Spleen (tissue), 7 donors: ENCODE data around the gene PRDX5.

Experiments used
- CTCF ChIP-seq, 11 experiments: fragments of 200-600 bp in 7 of 11; fragments of 450-650 bp in 4 of 11; sonication (generic) in 4 of 11; IDR thresholded peaks in 8 of 11; conservative IDR thresholded peaks in 3 of 11; 1 replicate in 7 of 11; 2 replicates in 4 of 11; pipeline versions ENCODE4 v1.4.0 to v1.8.0; 2016 to 2021; ENCODE audit warnings: antibody characterized with exemption in 11 of 11, inconsistent platforms in 4 of 11, mild to moderate bottlenecking in 1 of 11
- POLR2AphosphoS5 ChIP-seq, 3 donors: sonication (generic); formaldehyde crosslinking; IDR thresholded peaks; one replicate each; pipeline ENCODE4 v1.5.1; 2017; ENCODE audit warnings: antibody characterized with exemption in 3 of 3
- donor health status: DM: no; HTN: no; CAD: no; lungs with moderate emphysema.
- donor health status: DM: no; HTN: no; CAD: no.
- donor health status: DM: no; HTN: no; CAD: no.

GRCh38 chr11:64348383-64349024 lies 30.6 kb downstream of the PRDX5 start:
- TF ChIP-seq CTCF (IDR thresholded peaks at IDR 0.05 in 8 of 11, conservative IDR thresholded peaks at IDR 0.05 in 3 of 11) (no peak), POLR2AphosphoS5 (IDR thresholded peaks at IDR 0.05) (no peak)
